Stimulated activated CD4-positive, alpha-beta T cell treated with anti-CD3 and anti-CD28 coated beads, Interleukin-4, amount 100 ng/mL, for 1 hour (primary cell): ENCODE results near the gene TMPRSS13.
A peak's percentile ranks its signal among the peaks of the same experiment; 100 is the strongest.
"Not testable (repeated sequence)": the region's sequence is repeated elsewhere in the genome, so short reads cannot be mapped to it uniquely, and the experiment has no call there.

ENCODE experiments used
- DNase-seq: peaks from one replicate; pipeline ENCODE4 v3.0.0-alpha.2; 2020

Gene TMPRSS13

DNA sequence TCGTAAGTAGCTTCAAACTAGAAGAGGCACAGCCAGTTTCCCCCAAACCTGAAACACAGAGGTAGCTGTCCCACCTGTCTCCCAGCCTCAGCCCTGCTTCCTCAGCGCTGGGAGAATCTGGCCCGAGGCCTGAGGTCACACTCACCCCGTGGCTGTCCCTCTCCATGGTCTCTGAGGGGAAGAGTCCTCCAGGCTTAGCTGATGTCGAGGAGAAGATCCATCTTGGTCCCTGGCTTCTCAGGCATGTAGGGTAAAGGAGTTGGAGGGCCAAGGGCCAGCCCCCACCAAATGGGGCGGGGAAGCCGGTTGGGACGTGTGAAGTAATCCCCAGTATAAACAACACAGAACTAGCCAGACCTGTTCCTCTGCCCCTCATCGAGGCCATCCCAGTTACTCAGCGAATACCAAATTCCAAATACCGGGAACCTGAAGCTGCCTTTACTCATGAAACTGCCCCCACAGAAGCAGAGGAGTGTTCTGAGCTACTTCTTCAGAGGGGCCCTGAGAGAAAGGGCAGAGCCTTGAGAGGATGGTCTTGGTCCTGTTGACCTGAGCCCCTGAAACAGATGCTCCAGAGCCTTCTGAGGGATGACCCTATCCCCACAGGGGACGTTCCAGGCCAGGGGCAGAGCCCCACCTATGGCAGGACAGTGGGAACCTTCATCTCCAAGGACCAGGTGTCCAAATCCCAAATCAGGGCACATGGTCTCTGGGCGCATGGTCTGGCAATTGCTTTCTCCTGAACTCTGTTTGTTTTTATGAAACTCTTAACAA lies at the start of gene TMPRSS13:
TMPRSS13 (minus strand) TSS at position 261 of the 774 bp plus-strand sequence; CDS start at position 166, 95 bp downstream.
- DNase-seq, result no peak

DNA sequence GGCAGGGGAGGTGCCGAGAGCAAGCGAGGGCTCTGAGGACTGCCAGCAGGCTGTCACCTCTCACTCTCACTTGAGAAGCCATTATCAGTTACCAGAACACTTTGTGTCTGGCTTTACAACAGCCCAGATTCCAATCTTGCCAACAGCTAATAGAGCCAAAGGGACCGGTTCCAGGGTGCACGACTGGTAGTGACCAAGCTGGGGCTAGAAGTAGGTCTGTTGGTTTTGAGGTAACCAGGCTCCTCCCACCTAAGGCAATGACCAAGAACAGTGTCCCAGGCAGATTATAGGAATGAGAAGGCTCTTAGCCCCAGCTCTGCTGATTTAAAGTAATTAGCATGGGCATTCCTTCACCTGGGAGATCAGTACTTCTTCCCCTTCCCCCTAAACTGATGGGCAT lies 49.8 kb upstream of the TMPRSS13 start:
- DNase-seq, result no peak

DNA sequence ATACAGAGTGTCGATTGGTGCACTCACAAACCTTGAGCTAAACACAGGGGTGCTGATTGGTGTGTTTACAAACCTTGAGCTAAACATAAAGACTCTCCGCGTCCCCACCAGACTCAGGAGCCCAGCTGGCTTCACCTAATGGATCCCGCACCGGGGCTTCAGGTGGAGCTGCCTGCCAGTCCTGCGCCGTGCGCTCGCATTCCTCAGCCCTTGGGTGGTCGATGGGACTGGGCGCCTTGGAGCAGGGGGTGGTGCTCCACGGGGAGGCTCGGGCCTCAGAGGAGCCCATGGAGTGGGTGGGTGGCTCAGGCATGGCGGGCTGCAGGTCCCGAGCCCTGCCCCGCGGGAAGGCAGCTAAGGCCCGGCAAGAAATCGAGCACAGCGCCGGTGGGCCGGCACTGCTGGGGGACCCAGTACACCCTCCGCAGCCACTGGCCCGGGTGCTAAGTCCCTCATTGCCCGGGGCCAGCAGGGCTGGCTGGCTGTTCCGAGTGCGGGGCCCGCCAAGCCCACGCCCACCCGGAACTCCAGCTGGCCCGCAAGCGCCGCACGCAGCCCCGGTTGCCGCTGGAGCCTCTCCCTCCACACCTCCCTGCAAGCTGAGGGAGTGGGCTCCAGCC lies 49.2 kb upstream of the TMPRSS13 start:
- DNase-seq, result not testable (repeated sequence)

GRCh38 chr11:117977612-117978264 lies 48.5 kb upstream of the TMPRSS13 start:
- DNase-seq, result not testable (repeated sequence)

- DNase-seq, result no peak
These were observed 47.8 kb upstream of the TMPRSS13 start for GRCh38 chr11:117977029-117977428.

- DNase-seq, result no peak
These were observed 47.2 kb upstream of the TMPRSS13 start for GRCh38 chr11:117976445-117976844.

DNA sequence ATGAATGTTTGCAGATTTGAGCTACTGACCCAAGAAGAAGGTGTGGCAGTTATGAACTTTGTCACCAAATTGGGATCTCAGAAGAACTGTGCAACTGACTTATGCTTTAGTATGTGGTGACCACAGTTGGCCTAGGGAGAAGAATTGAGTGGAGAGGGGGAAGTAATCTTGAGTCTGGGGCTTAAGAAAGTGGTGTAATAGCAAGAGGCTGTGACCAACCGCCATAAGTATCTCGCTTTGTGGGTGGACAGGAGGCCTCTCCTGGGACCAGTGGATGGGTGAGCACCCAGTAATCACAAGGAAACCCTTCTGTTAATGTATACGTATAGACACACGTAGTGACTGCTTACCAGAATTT lies 44.3 kb upstream of the TMPRSS13 start:
- DNase-seq, result no peak

- DNase-seq, result no peak
These were observed 43.7 kb upstream of the TMPRSS13 start for GRCh38 chr11:117972629-117973502.

DNA sequence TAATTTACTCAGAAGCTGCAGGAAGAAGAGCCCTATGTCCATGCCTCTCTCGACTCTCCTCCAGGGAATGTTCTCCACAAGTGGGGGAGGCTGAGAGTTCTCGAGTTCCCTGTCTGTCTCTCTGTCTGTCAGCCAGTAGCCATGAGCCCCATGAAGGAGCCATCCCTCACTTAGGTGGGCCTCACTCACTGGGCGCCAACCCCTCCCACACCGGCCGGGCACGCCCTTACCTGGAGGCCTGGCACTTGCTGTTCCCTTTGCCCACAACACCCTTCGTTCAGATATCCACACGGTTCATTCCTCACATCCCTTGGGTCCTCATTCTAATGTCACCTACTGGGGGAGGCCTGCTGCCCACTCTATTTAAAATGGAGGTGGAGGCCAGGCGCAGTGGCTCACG lies 42.8 kb upstream of the TMPRSS13 start:
- DNase-seq, result no peak

DNA sequence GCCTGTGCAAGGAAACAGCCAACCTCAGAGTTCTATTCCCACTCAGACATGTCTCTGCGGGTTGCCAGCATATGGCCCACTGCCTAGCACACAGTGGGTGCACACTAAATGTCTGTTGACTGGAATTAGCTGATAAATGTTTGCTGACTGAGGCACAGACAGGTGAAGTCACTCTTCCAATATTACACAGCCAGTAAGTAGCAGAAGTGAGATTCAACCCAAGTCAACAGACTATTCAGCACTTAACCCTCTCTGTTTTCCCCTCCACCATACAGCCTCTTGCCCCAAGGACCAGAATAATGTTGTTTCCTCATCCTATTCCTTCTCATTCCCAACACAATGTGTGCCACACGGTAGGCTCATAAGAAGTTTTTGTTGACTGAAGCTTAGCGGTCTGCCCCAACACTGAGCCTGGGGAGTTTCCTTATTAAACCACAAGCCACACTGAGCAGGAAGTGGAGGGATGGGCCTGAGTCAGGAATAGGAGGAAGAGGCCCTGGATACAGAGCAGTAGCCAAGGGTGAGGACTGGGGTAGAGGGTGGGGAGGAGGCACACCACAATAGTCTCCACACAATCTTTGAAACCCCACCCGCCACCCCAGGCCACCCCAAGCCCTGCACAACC lies 41.3 kb upstream of the TMPRSS13 start:
- DNase-seq, result no peak

- DNase-seq, result no peak
These were observed 40.2 kb upstream of the TMPRSS13 start for GRCh38 chr11:117969160-117969991.

- no peak for DNase-seq
These were observed 37.7 kb upstream of the TMPRSS13 start for GRCh38 chr11:117966908-117967307.

DNA sequence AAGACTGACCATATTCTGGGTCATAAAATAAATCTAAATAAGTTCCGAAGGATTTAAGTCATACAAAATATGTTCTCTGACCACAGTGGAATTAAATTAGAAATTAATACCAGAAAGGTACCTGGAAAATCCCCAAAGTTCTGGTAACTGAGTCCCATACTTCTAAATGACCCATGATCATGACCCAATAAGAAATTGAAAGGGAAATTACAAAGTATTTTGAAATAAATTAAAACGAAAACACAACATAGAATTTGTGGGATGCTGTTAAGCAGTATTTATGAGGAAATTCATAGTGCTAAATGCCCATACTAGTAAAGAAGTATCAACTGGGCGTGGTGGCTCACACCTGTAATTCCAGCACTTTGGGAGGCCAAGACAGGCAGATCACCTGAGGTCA lies 33.6 kb upstream of the TMPRSS13 start:
- no peak for DNase-seq

DNA sequence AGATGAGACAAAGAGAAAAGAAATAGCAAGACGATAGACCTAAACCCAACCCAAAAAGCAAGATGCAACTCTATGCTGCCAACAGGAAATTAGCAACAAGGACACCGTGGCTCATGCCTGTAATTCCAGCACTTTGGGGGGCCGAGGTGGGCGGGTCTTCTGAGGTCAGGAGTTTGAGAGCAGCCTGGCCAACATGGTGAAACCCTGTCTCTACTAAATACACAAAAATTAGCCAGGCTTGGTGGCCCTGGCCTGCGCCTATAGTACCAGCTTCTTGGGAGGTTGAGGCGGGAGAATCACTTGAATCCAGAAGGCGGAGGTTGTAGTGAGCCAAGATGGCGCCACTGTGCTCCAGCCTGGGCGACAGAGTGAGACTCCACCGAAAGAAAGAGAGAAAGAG lies 32.7 kb upstream of the TMPRSS13 start:
- no peak for DNase-seq

DNA sequence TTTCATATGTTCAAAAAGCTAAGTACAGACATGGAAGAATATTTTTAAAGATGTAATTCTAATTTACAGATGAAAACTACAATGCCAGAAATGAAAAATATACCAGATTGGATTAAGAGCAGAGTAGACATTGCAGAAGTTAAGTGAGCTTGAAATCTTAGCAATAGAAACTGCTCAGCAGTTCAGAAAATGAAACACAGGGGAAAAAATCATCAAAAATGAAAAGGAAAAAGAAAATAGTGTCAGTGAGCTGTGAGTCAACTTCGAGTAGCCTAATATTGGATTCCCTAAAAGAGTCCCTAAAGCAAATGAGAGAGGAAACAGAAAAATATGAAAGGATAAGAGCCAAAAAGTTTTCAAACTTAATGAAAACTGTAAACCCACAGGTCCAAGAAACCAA lies 31.2 kb upstream of the TMPRSS13 start:
- no peak for DNase-seq

GRCh38 chr11:117959438-117960149 lies 30.4 kb upstream of the TMPRSS13 start:
- DNase-seq, result no peak

DNA sequence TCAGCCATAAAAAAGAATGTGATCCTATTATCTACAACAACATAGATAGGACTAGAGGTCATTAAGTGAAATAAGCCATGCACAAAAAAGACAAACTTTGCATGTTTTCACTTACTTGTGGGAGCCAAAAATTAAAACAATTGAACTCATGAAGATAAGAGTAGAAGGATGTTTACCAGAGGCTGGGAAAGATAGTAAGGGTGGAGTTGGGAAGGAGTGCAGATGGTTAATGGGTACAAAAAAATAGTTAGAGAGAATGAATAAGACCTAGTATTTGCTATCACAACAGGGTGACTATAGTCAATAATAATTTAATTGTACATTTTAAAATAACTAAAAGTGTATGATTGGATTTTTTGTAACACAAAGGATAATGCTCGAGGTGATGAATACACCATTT lies 29.7 kb upstream of the TMPRSS13 start:
- DNase-seq, result no peak

GRCh38 chr11:117953024-117953671 lies 23.9 kb upstream of the TMPRSS13 start:
- no peak for DNase-seq

- peak; percentile 38 for DNase-seq
These were observed 22.1 kb upstream of the TMPRSS13 start for GRCh38 chr11:117950993-117951961.
